Measurements from ENCODE around the gene ERCC4.
"Not testable (repeated sequence)": the region's sequence is repeated elsewhere in the genome, so short reads cannot be mapped to it uniquely, and the experiment has no call there.

The ERCC4 gene
- 5.5 to 38.7 (median 24.1) reads per million in 17 experiments for total RNA-seq

- DNase-seq = peak; percentile 100
Measured at GRCh38 chr16:13919683-13920509, at the start of gene ERCC4. ERCC4 (plus strand) TSS chr16:13920154; CDS start chr16:13920166, 12 bp downstream.

GRCh38 chr16:13873835-13874438, 46.0 kb upstream of the ERCC4 start:
- peak in 2 of 4 experiments; percentile 3 to 9 for DNase-seq

GRCh38 chr16:13875614-13876284, 44.2 kb upstream of the ERCC4 start:
- DNase-seq = no peak

GRCh38 chr16:13883276-13883675, 36.7 kb upstream of the ERCC4 start:
- no peak for DNase-seq

- no peak for DNase-seq
Measured at GRCh38 chr16:13883881-13884280, 36.1 kb upstream of the ERCC4 start.

GRCh38 chr16:13885700-13886099, 34.3 kb upstream of the ERCC4 start:
- DNase-seq = no peak

- DNase-seq = no peak
Measured at GRCh38 chr16:13886608-13887007, 33.3 kb upstream of the ERCC4 start.

- DNase-seq = not testable (repeated sequence)
Measured at GRCh38 chr16:13889323-13889722, 30.6 kb upstream of the ERCC4 start.

GRCh38 chr16:13892301-13892700, 27.7 kb upstream of the ERCC4 start:
- DNase-seq = no peak

- no peak for DNase-seq
Measured at GRCh38 chr16:13895516-13895915, 24.4 kb upstream of the ERCC4 start.

- DNase-seq = peak in 1 of 4 experiments; percentile 5
Measured at GRCh38 chr16:13896543-13897182, 23.3 kb upstream of the ERCC4 start.

- DNase-seq = no peak
Measured at GRCh38 chr16:13897806-13898205, 22.1 kb upstream of the ERCC4 start.

GRCh38 chr16:13898233-13898632, 21.7 kb upstream of the ERCC4 start:
- no peak for DNase-seq

- DNase-seq = no peak
Measured at GRCh38 chr16:13902052-13902451, 17.9 kb upstream of the ERCC4 start.

- DNase-seq = no peak
Measured at GRCh38 chr16:13902677-13903076, 17.3 kb upstream of the ERCC4 start.

- no peak for DNase-seq
Measured at GRCh38 chr16:13904179-13904691, 15.7 kb upstream of the ERCC4 start.

- DNase-seq = peak; percentile 15 to 66 (median 36)
Measured at GRCh38 chr16:13904822-13905221, 15.1 kb upstream of the ERCC4 start.

GRCh38 chr16:13906168-13907089, 13.5 kb upstream of the ERCC4 start:
- DNase-seq = peak in 2 of 4 experiments; percentile 6 to 18

GRCh38 chr16:13907431-13907830, 12.5 kb upstream of the ERCC4 start:
- DNase-seq = no peak

- DNase-seq = no peak
Measured at GRCh38 chr16:13909069-13909468, 10.9 kb upstream of the ERCC4 start.

GRCh38 chr16:13909872-13910303, 10.1 kb upstream of the ERCC4 start:
- no peak for DNase-seq

All from suppressor macrophage (primary cell).